ENCODE measurements around the gene ERMAP.

ERMAP gene

GRCh38 chr1:42838482-42839190 lies 21.7 kb downstream of the ERMAP start:
- TF ChIP-seq, protein P1, sequence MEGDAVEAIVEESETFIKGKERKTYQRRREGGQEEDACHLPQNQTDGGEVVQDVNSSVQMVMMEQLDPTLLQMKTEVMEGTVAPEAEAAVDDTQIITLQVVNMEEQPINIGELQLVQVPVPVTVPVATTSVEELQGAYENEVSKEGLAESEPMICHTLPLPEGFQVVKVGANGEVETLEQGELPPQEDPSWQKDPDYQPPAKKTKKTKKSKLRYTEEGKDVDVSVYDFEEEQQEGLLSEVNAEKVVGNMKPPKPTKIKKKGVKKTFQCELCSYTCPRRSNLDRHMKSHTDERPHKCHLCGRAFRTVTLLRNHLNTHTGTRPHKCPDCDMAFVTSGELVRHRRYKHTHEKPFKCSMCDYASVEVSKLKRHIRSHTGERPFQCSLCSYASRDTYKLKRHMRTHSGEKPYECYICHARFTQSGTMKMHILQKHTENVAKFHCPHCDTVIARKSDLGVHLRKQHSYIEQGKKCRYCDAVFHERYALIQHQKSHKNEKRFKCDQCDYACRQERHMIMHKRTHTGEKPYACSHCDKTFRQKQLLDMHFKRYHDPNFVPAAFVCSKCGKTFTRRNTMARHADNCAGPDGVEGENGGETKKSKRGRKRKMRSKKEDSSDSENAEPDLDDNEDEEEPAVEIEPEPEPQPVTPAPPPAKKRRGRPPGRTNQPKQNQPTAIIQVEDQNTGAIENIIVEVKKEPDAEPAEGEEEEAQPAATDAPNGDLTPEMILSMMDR (conservative IDR thresholded peaks at IDR 0.05; ENCODE audit: control insufficient read depth, insufficient read depth, low read depth, low read length) = no peak
- no peak for DNase-seq (ENCODE audit: low read depth)
- no peak overlapping the region for H3K4me3 ChIP-seq (ENCODE audit: control insufficient read depth, low read depth, low read length)

- TF ChIP-seq, protein P1 (conservative IDR thresholded peaks at IDR 0.05; ENCODE audit: control insufficient read depth, insufficient read depth, low read depth, low read length) = no peak
- DNase-seq (ENCODE audit: low read depth) = no peak
- no peak overlapping the region for H3K4me3 ChIP-seq (ENCODE audit: control insufficient read depth, low read depth, low read length)
Observed at GRCh38 chr1:42841010-42841409, 24.1 kb downstream of the ERMAP start.

DNA sequence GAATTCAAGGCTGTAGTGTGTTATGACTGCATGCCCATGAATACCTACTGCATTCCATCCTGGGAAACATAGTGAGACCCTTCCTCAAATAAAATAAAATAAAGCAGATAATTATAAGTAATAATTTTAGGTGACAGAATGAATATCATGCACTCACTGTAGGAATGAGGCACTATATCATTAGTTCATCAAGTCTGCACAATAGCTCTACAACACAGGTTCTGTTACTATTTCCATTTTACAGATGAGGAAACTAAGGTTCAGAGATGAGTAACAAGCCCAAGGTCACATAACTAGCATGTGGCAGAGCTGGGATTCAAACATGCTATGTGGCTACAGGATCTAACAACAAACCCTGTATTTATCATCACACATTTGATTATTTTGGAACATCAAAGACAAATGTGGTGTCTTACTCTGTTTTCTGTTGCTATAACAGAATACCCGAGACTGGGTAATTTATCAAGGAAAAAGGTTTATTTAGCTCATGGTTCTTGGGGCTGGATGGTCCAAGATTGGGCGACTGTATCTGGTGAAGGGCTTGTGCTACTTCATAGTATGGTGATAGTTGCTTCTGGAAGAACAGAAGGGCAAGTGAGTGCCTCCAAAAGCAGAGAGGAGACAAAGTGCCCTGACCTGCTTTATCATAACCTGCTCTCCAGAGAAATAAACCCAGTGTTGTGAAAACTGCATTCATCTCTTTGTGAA lies 24.7 kb downstream of the ERMAP start:
- no peak overlapping the region for H3K4me3 ChIP-seq (ENCODE audit: control insufficient read depth, low read depth, low read length)
- TF ChIP-seq, protein P1 (conservative IDR thresholded peaks at IDR 0.05; ENCODE audit: control insufficient read depth, insufficient read depth, low read depth, low read length) = no peak
- no peak for DNase-seq (ENCODE audit: low read depth)

DNA sequence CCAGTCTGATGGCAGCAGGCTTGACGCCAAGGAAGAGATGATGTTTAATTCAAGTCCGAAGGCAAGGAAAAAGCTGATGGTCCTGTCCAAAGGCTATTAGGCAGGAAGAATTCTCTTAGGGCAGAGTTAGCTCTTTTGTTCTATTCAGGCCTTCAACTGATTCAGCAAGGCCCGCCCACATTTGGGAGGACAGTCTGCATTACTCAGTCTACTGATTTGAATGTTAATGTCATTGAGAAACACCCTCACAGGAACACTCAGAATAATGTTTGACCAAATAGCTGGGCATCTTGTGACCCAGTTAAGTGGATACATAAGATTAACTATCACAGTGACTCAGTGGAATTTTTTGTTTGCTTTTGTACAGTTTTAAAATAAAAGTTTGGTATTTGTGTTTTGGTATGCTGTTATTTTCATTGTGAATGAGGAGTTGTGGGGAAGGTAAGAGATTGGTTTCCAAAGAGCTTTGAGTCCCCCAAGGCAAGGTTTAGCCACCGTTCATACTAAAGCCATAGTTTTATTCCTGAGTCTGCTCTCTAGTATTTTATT lies 27.7 kb downstream of the ERMAP start:
- DNase-seq (ENCODE audit: low read depth) = peak; percentile 69
- H3K4me3 ChIP-seq (ENCODE audit: control insufficient read depth, low read depth, low read length) = no peak overlapping the region
- TF ChIP-seq, protein P1 (conservative IDR thresholded peaks at IDR 0.05; ENCODE audit: control insufficient read depth, insufficient read depth, low read depth, low read length) = no peak

GRCh38 chr1:42845193-42845592 lies 28.3 kb downstream of the ERMAP start:
- peak overlapping the region; percentile 89 for H3K4me3 ChIP-seq (ENCODE audit: control insufficient read depth, low read depth, low read length)
- TF ChIP-seq, protein P1 (conservative IDR thresholded peaks at IDR 0.05; ENCODE audit: control insufficient read depth, insufficient read depth, low read depth, low read length) = no peak
- DNase-seq (ENCODE audit: low read depth) = no peak

DNA sequence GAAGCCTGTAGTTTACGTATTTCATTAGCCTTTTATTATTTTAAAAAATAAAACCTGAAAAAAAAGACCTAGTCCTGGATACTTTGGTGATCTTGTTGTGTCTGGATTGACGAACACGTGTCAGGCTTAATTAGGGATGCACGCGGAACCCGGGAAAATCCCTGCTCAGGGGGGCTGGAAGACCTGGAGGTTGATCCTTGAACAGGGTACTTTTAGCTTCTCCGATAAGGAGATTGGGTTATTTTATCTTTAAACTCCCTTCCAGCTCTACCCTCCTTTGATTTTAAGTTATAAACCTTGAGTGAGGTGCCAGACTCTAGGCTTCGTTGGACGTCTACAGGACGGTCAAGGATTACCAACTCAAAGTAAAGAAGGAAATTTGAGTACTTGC lies 28.9 kb downstream of the ERMAP start:
- DNase-seq (ENCODE audit: low read depth) = no peak
- TF ChIP-seq, protein P1 (conservative IDR thresholded peaks at IDR 0.05; ENCODE audit: control insufficient read depth, insufficient read depth, low read depth, low read length) = no peak
- peak overlapping the region; percentile 89 for H3K4me3 ChIP-seq (ENCODE audit: control insufficient read depth, low read depth, low read length)
